Astrocyte (in vitro differentiated cells and primary cell): Measurements from ENCODE around the gene LMF1. TPM values are rescaled to one million over a fixed set of nuclear protein-coding genes. Genes with fewer than 3 reads are reported as not detected.

Experiments used
- DNase-seq: peaks from one replicate; pipeline ENCODE4 v3.0.0-alpha.2; 2010; ENCODE audit warnings: low read depth
- FAIRE-seq: peaks from 2 replicates; lab custom pipeline; 2011; peaks lifted over from hg19 to GRCh38; lab: Jason Lieb, UNC
- H2AFZ ChIP-seq: 2 replicates; pipeline ENCODE4 v1.6.0; 2012; ENCODE audit warnings: low read depth, low read length, inconsistent platforms
- H3K27ac ChIP-seq: 2 replicates; pipeline ENCODE4 v1.5.1; 2011; ENCODE audit warnings: low read depth, low read length, inconsistent platforms
- H3K27me3 ChIP-seq: 2 replicates; pipeline ENCODE4 v1.6.0; 2011; ENCODE audit warnings: low read length, inconsistent platforms; ENCODE audit not compliant: insufficient read depth
- H3K36me3 ChIP-seq: 2 replicates; pipeline ENCODE4 v1.5.1; 2011; ENCODE audit warnings: low read length, inconsistent platforms; ENCODE audit not compliant: insufficient read depth
- H3K4me1 ChIP-seq: 2 replicates; pipeline ENCODE4 v1.5.1; 2011; ENCODE audit warnings: low read length, inconsistent platforms; ENCODE audit not compliant: insufficient read depth
- H3K4me2 ChIP-seq: 2 replicates; pipeline ENCODE4 v1.6.0; 2012; ENCODE audit warnings: low read length, inconsistent platforms
- H3K4me3 ChIP-seq: 2 replicates; pipeline ENCODE4 v1.5.1; 2011; ENCODE audit warnings: low read depth, mild to moderate bottlenecking, low read length, inconsistent platforms; ENCODE audit not compliant: insufficient read depth
- H3K79me2 ChIP-seq: 2 replicates; pipeline ENCODE4 v1.6.0; 2012; ENCODE audit warnings: mild to moderate bottlenecking, low read length, inconsistent platforms; ENCODE audit not compliant: insufficient read depth
- H3K9ac ChIP-seq: 2 replicates; pipeline ENCODE4 v1.6.0; 2012; ENCODE audit warnings: mild to moderate bottlenecking, low read length, inconsistent platforms
- H3K9me3 ChIP-seq: 2 replicates; pipeline ENCODE4 v1.5.1; 2012; ENCODE audit warnings: low read depth, mild to moderate bottlenecking, low read length, inconsistent platforms; ENCODE audit not compliant: insufficient read depth
- H4K20me1 ChIP-seq: 2 replicates; pipeline ENCODE4 v1.6.0; 2012; ENCODE audit warnings: low read length, inconsistent platforms; ENCODE audit not compliant: insufficient read depth
- H3K27ac Mint-ChIP-seq: one replicate; pipeline ENCODE4 v1.8.0; 2021; ENCODE audit warnings: mild to moderate bottlenecking, mixed read lengths; ENCODE audit not compliant: unreplicated experiment
- H3K27me3 Mint-ChIP-seq: one replicate; pipeline ENCODE4 v1.8.0; 2021; ENCODE audit warnings: low read depth, mixed read lengths; ENCODE audit not compliant: unreplicated experiment
- H3K36me3 Mint-ChIP-seq: one replicate; pipeline ENCODE4 v1.8.0; 2021; ENCODE audit warnings: low read depth, mixed read lengths; ENCODE audit not compliant: unreplicated experiment
- H3K4me1 Mint-ChIP-seq: one replicate; pipeline ENCODE4 v1.8.0; 2021; ENCODE audit warnings: low read depth, mixed read lengths; ENCODE audit not compliant: unreplicated experiment
- H3K4me3 Mint-ChIP-seq: one replicate; pipeline ENCODE4 v1.8.0; 2021; ENCODE audit warnings: mild to moderate bottlenecking, moderate library complexity, mixed read lengths; ENCODE audit not compliant: unreplicated experiment
- H3K9me3 Mint-ChIP-seq: one replicate; pipeline ENCODE4 v1.8.0; 2021; ENCODE audit warnings: mild to moderate bottlenecking, mixed read lengths; ENCODE audit not compliant: unreplicated experiment
- EZH2 ChIP-seq: IDR thresholded peaks from 2 replicates; pipeline ENCODE4 v1.6.1; 2012; ENCODE audit warnings: mild to moderate bottlenecking, low read length, inconsistent platforms; ENCODE audit not compliant: insufficient read depth
- total RNA-seq: library from RNA; stranded (reverse); gene quantifications from 2 replicates; pipeline ENCODE4 v1.2.1, GENCODE V29; 2021
- TF ChIP-seq, protein P1 (sequence below): IDR thresholded peaks from 2 replicates; pipeline ENCODE4 v1.5.1; 2011; ENCODE audit warnings: low read depth, mild to moderate bottlenecking, inconsistent platforms, low read length, moderate library complexity; ENCODE audit not compliant: insufficient read depth

LMF1 gene
- total RNA-seq, 1 donor from 2014 or later = 12.6 TPM

- Histone ChIP-seq H3K4me3 (no peak overlapping the region), H3K27ac (no peak overlapping the region), H3K36me3 (no peaks in the 10 kb centered on the region), H3K27me3 (no peaks in the 10 kb centered on the region), H4K20me1 (no peaks in the 10 kb centered on the region), H3K4me1 (no peaks in the 10 kb centered on the region), H3K9ac (no peak overlapping the region), H3K9me3 (no peaks in the 10 kb centered on the region), H2AFZ (no peak overlapping the region), H3K79me2 (no peaks in the 10 kb centered on the region), H3K4me2 (no peak overlapping the region)
- FAIRE-seq (no peak), DNase-seq (no peak)
- peaks cover 8% of the 10 kb centered on the region for H3K27me3 Mint-ChIP-seq
- TF ChIP-seq, protein P1, sequence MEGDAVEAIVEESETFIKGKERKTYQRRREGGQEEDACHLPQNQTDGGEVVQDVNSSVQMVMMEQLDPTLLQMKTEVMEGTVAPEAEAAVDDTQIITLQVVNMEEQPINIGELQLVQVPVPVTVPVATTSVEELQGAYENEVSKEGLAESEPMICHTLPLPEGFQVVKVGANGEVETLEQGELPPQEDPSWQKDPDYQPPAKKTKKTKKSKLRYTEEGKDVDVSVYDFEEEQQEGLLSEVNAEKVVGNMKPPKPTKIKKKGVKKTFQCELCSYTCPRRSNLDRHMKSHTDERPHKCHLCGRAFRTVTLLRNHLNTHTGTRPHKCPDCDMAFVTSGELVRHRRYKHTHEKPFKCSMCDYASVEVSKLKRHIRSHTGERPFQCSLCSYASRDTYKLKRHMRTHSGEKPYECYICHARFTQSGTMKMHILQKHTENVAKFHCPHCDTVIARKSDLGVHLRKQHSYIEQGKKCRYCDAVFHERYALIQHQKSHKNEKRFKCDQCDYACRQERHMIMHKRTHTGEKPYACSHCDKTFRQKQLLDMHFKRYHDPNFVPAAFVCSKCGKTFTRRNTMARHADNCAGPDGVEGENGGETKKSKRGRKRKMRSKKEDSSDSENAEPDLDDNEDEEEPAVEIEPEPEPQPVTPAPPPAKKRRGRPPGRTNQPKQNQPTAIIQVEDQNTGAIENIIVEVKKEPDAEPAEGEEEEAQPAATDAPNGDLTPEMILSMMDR = no peak
- H3K4me3 Mint-ChIP-seq = no peak overlapping the region
- H3K27ac Mint-ChIP-seq = no peak overlapping the region
- no peaks in the 10 kb centered on the region for H3K9me3 Mint-ChIP-seq
- H3K4me1 Mint-ChIP-seq = no peaks in the 10 kb centered on the region
- H3K36me3 Mint-ChIP-seq = peaks cover 7% of the 10 kb centered on the region
Measured at GRCh38 chr16:891353-891740, 79.4 kb downstream of the LMF1 start.

DNA sequence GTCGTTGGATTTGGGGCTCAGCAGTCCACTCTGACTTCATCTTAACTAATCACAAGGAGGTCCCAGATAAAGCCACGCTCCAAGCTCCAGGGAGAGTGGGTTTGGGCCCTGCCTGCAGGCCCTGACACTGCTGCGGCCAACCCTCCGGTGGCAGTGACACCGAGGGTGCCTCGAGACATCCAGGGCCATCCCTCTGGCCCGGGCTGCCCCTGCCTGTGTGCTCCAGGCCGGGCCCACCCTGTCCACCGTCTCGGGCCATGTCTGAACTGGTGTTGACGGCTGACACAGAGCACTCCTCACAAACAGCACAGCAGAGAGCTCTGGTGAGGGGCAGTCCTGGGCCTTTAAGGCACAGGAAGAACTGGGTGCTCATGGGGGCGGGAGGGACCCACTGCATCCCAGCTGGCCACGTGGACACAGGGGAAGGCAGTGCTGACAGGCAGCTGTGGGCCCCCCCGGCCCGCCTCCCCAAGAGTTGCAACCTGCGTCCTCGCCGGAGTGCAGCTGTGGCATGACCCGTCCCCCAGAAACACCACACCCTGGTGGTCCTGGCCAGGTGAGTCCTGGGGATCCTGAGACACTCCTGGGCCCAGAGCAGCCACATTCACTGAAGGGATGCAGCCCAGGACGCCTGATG lies 80.0 kb downstream of the LMF1 start:
- no peak overlapping the region for H3K27ac ChIP-seq
- no peak overlapping the region for H3K4me2 ChIP-seq
- H3K4me1 ChIP-seq = no peaks in the 10 kb centered on the region
- peaks cover 1% of the 10 kb centered on the region for H3K27me3 ChIP-seq
- no peaks in the 10 kb centered on the region for H3K9me3 ChIP-seq
- no peaks in the 10 kb centered on the region for H3K9me3 Mint-ChIP-seq
- peaks cover 7% of the 10 kb centered on the region for H3K36me3 Mint-ChIP-seq
- H3K4me3 ChIP-seq = no peak overlapping the region
- no peaks in the 10 kb centered on the region for H3K36me3 ChIP-seq
- no peak for TF ChIP-seq EZH2
- TF ChIP-seq, protein P1 = no peak
- FAIRE-seq = no peak
- no peak overlapping the region for H3K27ac Mint-ChIP-seq
- no peaks in the 10 kb centered on the region for H4K20me1 ChIP-seq
- no peak overlapping the region for H3K4me3 Mint-ChIP-seq
- no peak for DNase-seq
- H2AFZ ChIP-seq = no peak overlapping the region
- peaks cover 8% of the 10 kb centered on the region for H3K27me3 Mint-ChIP-seq
- H3K9ac ChIP-seq = no peak overlapping the region
- no peaks in the 10 kb centered on the region for H3K4me1 Mint-ChIP-seq
- no peaks in the 10 kb centered on the region for H3K79me2 ChIP-seq

DNA sequence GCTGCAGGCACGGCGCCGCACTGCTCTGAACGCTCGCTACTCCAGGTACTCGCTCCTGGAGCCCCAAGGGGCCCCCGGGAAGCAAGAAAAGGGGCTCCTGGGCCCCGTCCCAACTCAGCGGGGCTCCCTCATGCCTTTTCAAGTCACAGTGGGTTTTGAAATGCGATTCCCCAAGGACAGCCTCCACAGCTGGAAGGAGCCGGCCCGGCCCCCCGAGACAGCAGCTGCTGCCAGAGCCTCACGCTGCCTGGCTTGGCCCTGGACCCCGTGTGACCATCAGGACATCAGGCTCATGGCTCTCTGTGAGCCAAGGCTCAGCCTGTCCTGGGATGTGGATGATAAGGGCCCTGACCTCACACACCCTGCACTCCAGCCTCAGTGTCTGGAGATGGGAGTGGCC lies 80.6 kb downstream of the LMF1 start:
- H3K4me1 ChIP-seq = no peaks in the 10 kb centered on the region
- Mint-ChIP-seq H3K27ac (no peak overlapping the region), H3K36me3 (peaks cover 7% of the 10 kb centered on the region), H3K4me1 (no peaks in the 10 kb centered on the region), H3K4me3 (no peak overlapping the region), H3K9me3 (no peaks in the 10 kb centered on the region), H3K27me3 (peaks cover 8% of the 10 kb centered on the region)
- no peak overlapping the region for H3K4me3 ChIP-seq
- no peaks in the 10 kb centered on the region for H4K20me1 ChIP-seq
- no peaks in the 10 kb centered on the region for H3K79me2 ChIP-seq
- H3K9ac ChIP-seq = no peak overlapping the region
- DNase-seq = no peak
- H3K36me3 ChIP-seq = no peaks in the 10 kb centered on the region
- no peaks in the 10 kb centered on the region for H3K9me3 ChIP-seq
- H2AFZ ChIP-seq = no peak overlapping the region
- no peak overlapping the region for H3K27ac ChIP-seq
- H3K4me2 ChIP-seq = no peak overlapping the region
- peaks cover 6% of the 10 kb centered on the region for H3K27me3 ChIP-seq
- FAIRE-seq = no peak
- TF ChIP-seq EZH2 = no peak
- TF ChIP-seq, protein P1 = no peak
